Right cardiac atrium (tissue), 5 donors: ENCODE data around the gene KRT77. TPM values are rescaled to one million over a fixed set of nuclear protein-coding genes. Genes with fewer than 3 reads are reported as not detected.

Experiments used
- ATAC-seq, 2 donors: fragments of 200-7000 bp; cut with Tn5 transposase; one replicate each; pipeline versions ENCODE4 v1.8.0 to v1.9.1; 2020; ENCODE audit warnings: moderate library complexity in 2 of 2, mild to moderate bottlenecking in 1 of 2
- DNase-seq, 3 donors: peaks; one replicate each; pipeline ENCODE4 v3.0.0-alpha.2; 2020
- H3K27ac ChIP-seq: one replicate; pipeline ENCODE4 v1.5.1; 2013; ENCODE audit warnings: mild to moderate bottlenecking, low read length, control low read depth, moderate library complexity
- H3K27me3 ChIP-seq: one replicate; pipeline ENCODE4 v1.6.1; 2013; ENCODE audit not compliant: control insufficient read depth, insufficient read depth
- H3K4me1 ChIP-seq: one replicate; pipeline ENCODE4 v1.6.1; 2013; ENCODE audit warnings: low read length; ENCODE audit not compliant: control insufficient read depth, insufficient read depth
- H3K4me3 ChIP-seq: one replicate; pipeline ENCODE4 v1.5.1; 2013; ENCODE audit warnings: low read length, control low read depth
- H3K9me3 ChIP-seq: one replicate; pipeline ENCODE4 v1.6.1; 2013; ENCODE audit warnings: low read length; ENCODE audit not compliant: control insufficient read depth
- WGBS: extraction: QIAGEN DNeasy Blood & Tissue Kit; methylation state at CpG from one replicate; pipeline ENCODE4 v1.1.7; 2013; 5-methylcytosine and 5-hydroxymethylcytosine counted together
- intact Hi-C, 4 donors: fragments of 100-400 bp; cut with DNase I; formaldehyde crosslinking; loops; one replicate each; pipeline versions ENCODE4 v1.11.0 to v1.14.0; 2022 to 2023
- polyA plus RNA-seq: library from polyadenylated mRNA; stranded (reverse); fragments of 200-250 nt; gene quantifications from one replicate; pipeline ENCODE4 v1.2.3, GENCODE V29; 2013
- total RNA-seq, 4 donors: library from RNA; stranded (reverse); fragmentation: NEBNext Ultra II Directional; extraction: Animal tissue kit (Norgen Biotek cat#: 25700); gene quantifications; one replicate each; pipeline ENCODE4 v1.2.1, GENCODE V29; 2021
- donor health status: healthy with polysubstance abuse.
- donor health status: DM: no; HTN: yes; CAD: no.
- donor health status: DM: no; HTN: no; CAD: no.
- donor health status: DM: no; HTN: yes; CAD: no; lungs with severe emphysema.
- donor health status: DM: yes; HTN: yes; CAD: no.

KRT77 gene
- total and polyA plus RNA-seq, 5 donors, result not detected

- 84% methylated on average over 2 of the region's 2 CpGs for WGBS
- DNase-seq (no peak), ATAC-seq (no peak)
- H3K9me3 ChIP-seq, result no peaks in the 10 kb centered on the region
- H3K27me3 ChIP-seq, result no peaks in the 10 kb centered on the region
- H3K4me3 ChIP-seq, result no peak overlapping the region
- peaks cover 8% of the 10 kb centered on the region for H3K4me1 ChIP-seq
- H3K27ac ChIP-seq, result no peak overlapping the region
- intact Hi-C loops, result no loop called here
Observed at GRCh38 chr12:52702338-52702737, 986 bp downstream of the KRT77 start.

GRCh38 chr12:52701281-52701680 lies 2.0 kb downstream of the KRT77 start:
- Histone ChIP-seq H3K27ac (no peak overlapping the region), H3K9me3 (no peaks in the 10 kb centered on the region), H3K27me3 (no peaks in the 10 kb centered on the region), H3K4me1 (peaks cover 8% of the 10 kb centered on the region), H3K4me3 (no peak overlapping the region)
- intact Hi-C loops, result no loop called here
- no peak for DNase-seq
- no peak for ATAC-seq
- WGBS, result 84% methylated on average over 12 of the region's 12 CpGs

DNA sequence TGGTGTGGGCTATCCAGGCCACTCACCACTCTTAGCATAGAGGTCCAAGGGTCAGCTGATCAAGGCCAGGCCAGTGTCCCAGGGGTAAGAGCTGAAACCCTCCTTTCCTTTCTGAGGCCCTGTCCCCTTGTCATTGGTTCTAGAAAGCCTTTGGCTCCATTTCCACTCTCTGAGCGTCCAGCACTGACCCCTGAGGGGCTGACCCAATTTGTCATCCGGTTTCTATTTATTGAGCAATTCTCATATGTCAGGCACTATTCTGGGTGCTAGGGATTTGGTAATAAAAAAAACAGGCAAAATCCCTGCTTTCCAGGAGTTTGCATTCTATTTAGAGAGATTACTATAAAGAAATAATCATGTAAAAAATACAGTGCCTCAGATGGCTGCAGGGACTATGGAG lies 3.4 kb downstream of the KRT77 start:
- peaks cover 8% of the 10 kb centered on the region for H3K4me1 ChIP-seq
- peak in 1 of 2 donors; percentile 22 for ATAC-seq
- H3K4me3 ChIP-seq, result no peak overlapping the region
- whole genome bisulfite sequencing, result 54% methylated on average over 2 of the region's 2 CpGs
- intact Hi-C loops, result no loop called here
- H3K27me3 ChIP-seq, result no peaks in the 10 kb centered on the region
- H3K27ac ChIP-seq, result no peak overlapping the region
- DNase-seq, result no peak
- H3K9me3 ChIP-seq, result no peaks in the 10 kb centered on the region

GRCh38 chr12:52699373-52699772 lies 4.0 kb downstream of the KRT77 start:
- WGBS, result 78% methylated on average over 2 of the region's 2 CpGs
- Histone ChIP-seq H3K4me1 (peaks cover 8% of the 10 kb centered on the region), H3K9me3 (no peaks in the 10 kb centered on the region), H3K4me3 (no peak overlapping the region), H3K27ac (no peak overlapping the region), H3K27me3 (no peaks in the 10 kb centered on the region)
- DNase-seq (no peak), ATAC-seq (no peak)
- intact Hi-C loops, result no loop called here

DNA sequence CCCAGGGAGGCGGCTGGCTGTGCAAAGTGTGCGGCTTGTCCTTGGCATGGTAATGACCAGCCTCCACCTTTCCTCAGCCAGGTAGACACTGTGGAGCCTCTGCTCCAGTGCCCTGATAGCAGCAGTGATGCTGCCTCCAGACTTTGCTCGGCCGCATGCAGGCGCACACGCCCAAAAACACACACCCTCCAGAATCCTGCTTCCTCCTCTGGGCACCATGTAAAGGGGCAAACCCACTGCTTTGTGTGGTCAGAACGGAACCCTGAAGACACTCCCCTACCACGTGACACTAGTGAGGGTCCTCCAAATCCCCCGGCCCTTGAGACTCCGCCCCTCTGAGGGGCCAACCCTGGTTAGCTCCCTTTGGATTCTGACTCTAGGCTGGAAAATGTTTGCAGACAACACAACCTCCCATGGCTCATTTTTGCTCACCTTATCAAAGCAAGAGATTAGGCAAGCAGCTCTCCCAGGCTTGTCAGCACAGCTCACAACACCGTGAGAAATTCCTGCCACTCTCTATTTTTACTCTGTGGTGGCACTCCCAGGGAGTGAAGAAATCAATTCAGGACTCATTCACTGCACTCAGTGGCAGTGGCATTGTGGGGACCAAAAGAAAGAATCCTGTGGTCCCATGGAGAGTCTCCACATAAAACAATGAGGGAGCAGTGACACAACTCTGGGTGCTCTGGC lies 4.5 kb downstream of the KRT77 start:
- H3K27me3 ChIP-seq, result no peaks in the 10 kb centered on the region

DNA sequence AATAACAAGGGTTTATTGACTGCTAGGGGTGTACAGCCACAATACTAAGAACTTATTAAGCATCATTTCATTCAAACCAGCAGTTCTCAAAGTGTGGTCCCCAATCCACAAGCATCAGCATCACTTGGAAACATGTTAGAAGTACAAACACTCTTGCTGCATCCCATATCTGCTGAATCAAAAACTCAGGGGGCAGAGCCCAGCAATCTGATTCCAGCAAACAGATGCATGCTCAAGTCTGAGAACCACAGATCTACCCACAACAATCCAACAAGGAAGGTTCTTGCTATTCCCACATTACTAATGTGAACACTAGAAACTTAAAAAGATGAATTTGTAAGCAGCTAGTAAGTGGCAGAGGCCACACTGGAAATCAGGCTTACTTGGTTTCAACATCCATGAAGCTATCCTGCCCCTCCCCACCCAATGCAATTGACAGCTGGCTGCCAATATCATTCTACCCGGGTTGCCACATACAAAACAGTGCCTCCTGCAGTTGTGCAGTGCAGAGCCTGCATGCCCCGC lies 6.2 kb downstream of the KRT77 start:
- Histone ChIP-seq H3K9me3 (no peaks in the 10 kb centered on the region), H3K27me3 (no peaks in the 10 kb centered on the region), H3K27ac (no peak overlapping the region), H3K4me3 (no peak overlapping the region), H3K4me1 (peaks cover 8% of the 10 kb centered on the region)
- DNase-seq, result no peak
- intact Hi-C loops, result no loop called here
- no peak for ATAC-seq
- 73% methylated on average over 2 of the region's 2 CpGs for WGBS

More for the DNA sequence above, 4.5 kb downstream of the KRT77 start:
- peaks cover 8% of the 10 kb centered on the region for H3K4me1 ChIP-seq
- intact Hi-C loops, result no loop called here
- no peak for DNase-seq
- no peaks in the 10 kb centered on the region for H3K9me3 ChIP-seq
- ATAC-seq, result peak; percentile 69 to 75
- no peak overlapping the region for H3K4me3 ChIP-seq
- no peak overlapping the region for H3K27ac ChIP-seq
- 44% methylated on average over 11 of the region's 11 CpGs for WGBS

- ATAC-seq (no peak), DNase-seq (no peak)
- Histone ChIP-seq H3K4me3 (no peak overlapping the region), H3K27me3 (no peaks in the 10 kb centered on the region), H3K4me1 (peaks cover 8% of the 10 kb centered on the region), H3K27ac (no peak overlapping the region), H3K9me3 (no peaks in the 10 kb centered on the region)
- 76% methylated on average over 3 of the region's 3 CpGs for WGBS
- intact Hi-C loops, result no loop called here
Observed at GRCh38 chr12:52696588-52696987, 6.7 kb downstream of the KRT77 start.

GRCh38 chr12:52695039-52695438 lies 8.3 kb downstream of the KRT77 start:
- H3K27ac ChIP-seq, result no peak overlapping the region
- H3K4me3 ChIP-seq, result no peak overlapping the region
- intact Hi-C loops, result no loop called here
- H3K9me3 ChIP-seq, result no peaks in the 10 kb centered on the region
- ATAC-seq (no peak), DNase-seq (no peak)
- H3K4me1 ChIP-seq, result peaks cover 8% of the 10 kb centered on the region
- no peaks in the 10 kb centered on the region for H3K27me3 ChIP-seq
- 77% methylated on average over 3 of the region's 3 CpGs for WGBS

DNA sequence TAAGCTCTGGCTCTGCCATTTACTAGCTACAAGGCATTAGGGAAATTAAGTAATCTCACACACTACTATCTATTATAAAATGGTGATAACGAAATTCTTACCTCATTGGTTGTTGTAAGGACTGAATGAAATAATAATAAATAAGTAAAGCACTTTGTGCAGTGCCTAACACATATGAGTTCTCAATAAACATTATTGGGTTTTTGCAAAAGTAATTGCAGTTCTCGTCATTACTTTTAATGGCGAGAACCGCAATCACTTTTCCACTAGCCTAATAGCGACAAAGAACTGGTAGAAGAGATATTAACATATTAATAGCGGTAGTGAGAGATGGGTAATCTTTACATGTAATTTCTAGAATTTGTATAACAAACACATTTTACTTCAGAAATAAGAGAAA lies 9.2 kb downstream of the KRT77 start:
- DNase-seq (no peak), ATAC-seq (no peak)
- intact Hi-C loops, result no loop called here
- H3K27me3 ChIP-seq, result no peaks in the 10 kb centered on the region
- 78% methylated on average over 6 of the region's 6 CpGs for WGBS
- H3K4me3 ChIP-seq, result no peak overlapping the region
- H3K27ac ChIP-seq, result no peak overlapping the region
- no peaks in the 10 kb centered on the region for H3K9me3 ChIP-seq
- H3K4me1 ChIP-seq, result peaks cover under 1% of the 10 kb centered on the region

DNA sequence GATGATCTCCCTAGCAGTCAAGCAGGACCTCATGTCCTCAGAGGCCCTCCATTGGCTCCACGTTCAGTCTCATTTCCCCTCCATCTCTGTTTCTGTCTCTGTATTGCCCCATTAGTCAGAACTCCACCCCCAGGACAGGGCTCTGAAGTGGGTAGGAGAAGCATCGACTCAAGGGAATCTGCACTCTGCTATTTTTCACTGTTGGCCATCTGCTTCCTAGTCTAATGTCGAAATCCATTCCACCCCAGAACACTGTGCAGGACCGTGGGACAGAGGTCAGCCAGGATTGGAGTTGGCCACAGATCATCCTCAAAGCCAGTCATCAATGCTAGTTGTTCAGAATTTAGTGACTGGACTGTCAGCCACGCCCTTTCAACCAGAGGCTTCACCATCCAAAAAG lies 10.1 kb downstream of the KRT77 start:
- 74% methylated on average over 5 of the region's 5 CpGs for WGBS
- H3K4me1 ChIP-seq, result no peaks in the 10 kb centered on the region

DNA sequence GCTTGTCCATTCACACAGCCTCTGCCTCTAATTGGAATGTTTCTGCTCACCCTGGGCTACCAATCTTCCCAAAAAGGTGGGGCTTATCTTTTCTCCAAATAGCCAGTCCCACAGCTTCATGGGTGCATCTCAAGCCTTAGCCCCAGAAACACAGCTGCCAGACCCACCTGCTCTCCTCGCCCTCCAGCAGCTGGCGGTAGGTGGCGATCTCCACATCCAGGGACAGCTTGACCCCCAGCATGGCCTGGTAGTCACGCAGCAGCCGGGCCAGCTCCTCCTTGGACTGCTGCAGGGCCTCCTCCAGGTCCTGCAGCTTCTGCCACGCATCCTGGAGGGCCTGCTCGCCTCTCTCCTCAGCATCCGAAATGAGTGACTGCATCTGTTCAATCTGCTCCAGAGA lies 11.1 kb downstream of the KRT77 start:
- no peak for ATAC-seq
- H3K27me3 ChIP-seq, result no peaks in the 10 kb centered on the region
- H3K4me1 ChIP-seq, result no peaks in the 10 kb centered on the region
- no peak overlapping the region for H3K4me3 ChIP-seq
- 65% methylated on average over 8 of the region's 8 CpGs for WGBS
- H3K9me3 ChIP-seq, result no peaks in the 10 kb centered on the region
- no peak for DNase-seq
- intact Hi-C loops, result no loop called here
- H3K27ac ChIP-seq, result no peak overlapping the region

More for the DNA sequence above, 10.1 kb downstream of the KRT77 start:
- no peak for ATAC-seq
- DNase-seq, result no peak
- Histone ChIP-seq H3K4me3 (no peak overlapping the region), H3K27ac (no peak overlapping the region), H3K27me3 (no peaks in the 10 kb centered on the region), H3K9me3 (no peaks in the 10 kb centered on the region)
- intact Hi-C loops, result no loop called here

GRCh38 chr12:52691841-52692150 lies 11.5 kb downstream of the KRT77 start:
- 47% methylated on average over 2 of the region's 2 CpGs for WGBS
- Histone ChIP-seq H3K27ac (no peak overlapping the region), H3K4me1 (no peaks in the 10 kb centered on the region), H3K4me3 (no peak overlapping the region), H3K27me3 (no peaks in the 10 kb centered on the region), H3K9me3 (no peaks in the 10 kb centered on the region)
- ATAC-seq (no peak), DNase-seq (no peak)
- intact Hi-C loops, result no loop called here
